ENCODE measurements around the gene C2orf80. TPM values are rescaled to one million over a fixed set of nuclear protein-coding genes. Genes with fewer than 3 reads are reported as not detected.

Gene C2orf80
- total RNA-seq, 2 donors from 2014 or later = 0.55 TPM; not detected in 1

DNA sequence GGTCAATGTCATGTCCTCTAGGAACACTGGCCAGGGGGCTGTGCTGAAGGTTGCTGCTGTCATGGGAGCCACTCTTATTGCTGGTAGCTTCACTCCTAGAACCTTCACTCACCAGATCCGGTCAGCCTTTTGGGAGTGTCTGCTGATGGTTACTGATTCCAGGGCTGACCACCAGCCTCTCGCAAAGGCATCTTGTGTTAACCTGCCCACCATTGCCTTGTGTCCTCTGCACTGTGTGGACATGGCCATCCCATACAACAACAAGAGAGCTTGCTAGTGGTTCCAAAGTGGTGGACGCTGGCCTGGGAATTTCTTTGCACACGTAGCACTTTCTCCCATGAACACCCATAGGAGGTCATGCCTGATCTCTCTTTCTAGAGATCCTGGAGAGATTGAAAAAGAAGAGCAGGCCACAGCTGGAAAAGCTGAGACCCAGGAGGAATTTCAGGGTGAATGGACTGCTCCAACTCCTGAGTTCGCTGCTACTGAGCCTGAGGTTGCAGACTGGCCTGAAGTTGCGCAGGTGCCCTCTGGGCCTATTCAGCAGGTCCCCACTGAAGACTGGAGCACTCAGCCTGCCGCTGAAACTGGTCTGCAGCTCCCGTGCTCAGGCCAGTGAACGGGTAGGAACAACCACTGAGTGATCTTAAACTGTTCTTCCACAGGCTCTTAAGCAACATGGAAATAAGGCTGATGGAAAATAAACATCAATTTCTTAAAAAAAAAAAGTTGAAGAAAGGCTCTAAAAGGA, 18.7 kb upstream of the C2orf80 start:
- H3K4me1 ChIP-seq (ENCODE audit: control insufficient read depth, insufficient read depth, low read length) = no peaks in the 10 kb centered on the region
- DNase-seq = no peak
- H3K9me3 ChIP-seq (ENCODE audit: control insufficient read depth, low read length) = no peaks in the 10 kb centered on the region
- no peak overlapping the region for H3K4me3 ChIP-seq (ENCODE audit: low read length)
- no peak overlapping the region for H3K4me3 Mint-ChIP-seq
- no peak overlapping the region for H3K9ac ChIP-seq (ENCODE audit: extremely low read depth, low read length, poor library complexity, severe bottlenecking)
- peaks cover 7% of the 10 kb centered on the region for H3K4me1 Mint-ChIP-seq
- H3K36me3 Mint-ChIP-seq (ENCODE audit: low read depth) = no peaks in the 10 kb centered on the region
- H3K27me3 ChIP-seq (ENCODE audit: control insufficient read depth, insufficient read depth, low read length, poor library complexity, severe bottlenecking) = no peaks in the 10 kb centered on the region
- TF ChIP-seq CTCF (conservative IDR thresholded peaks at IDR 0.05) = no peak
- WGBS, 2 experiments (ENCODE audit: insufficient coverage in 1 of 2, insufficient read length in 1 of 2) = 91 to 98% methylated on average over 5 to 9 of the region's 9 CpGs
- no peaks in the 10 kb centered on the region for H3K27me3 Mint-ChIP-seq (ENCODE audit: insufficient read depth)
- no peaks in the 10 kb centered on the region for H3K9me3 Mint-ChIP-seq
- H3K27ac Mint-ChIP-seq = no peak overlapping the region
- H3K27ac ChIP-seq (ENCODE audit: low read depth, low read length) = no peak overlapping the region
- no peaks in the 10 kb centered on the region for H3K36me3 ChIP-seq (ENCODE audit: control insufficient read depth, insufficient read depth, low read length)

GRCh38 chr2:208207769-208208168, 17.9 kb upstream of the C2orf80 start:
- H3K9me3 ChIP-seq (ENCODE audit: control insufficient read depth, low read length) = no peaks in the 10 kb centered on the region
- H3K4me1 ChIP-seq (ENCODE audit: control insufficient read depth, insufficient read depth, low read length) = no peaks in the 10 kb centered on the region
- DNase-seq = no peak
- Mint-ChIP-seq H3K27ac (no peak overlapping the region), H3K4me3 (no peak overlapping the region), H3K4me1 (peaks cover under 1% of the 10 kb centered on the region), H3K27me3 (ENCODE audit: insufficient read depth) (no peaks in the 10 kb centered on the region), H3K36me3 (ENCODE audit: low read depth) (no peaks in the 10 kb centered on the region), H3K9me3 (no peaks in the 10 kb centered on the region)
- H3K4me3 ChIP-seq (ENCODE audit: low read length) = no peak overlapping the region
- H3K27ac ChIP-seq (ENCODE audit: low read depth, low read length) = no peak overlapping the region
- WGBS, 2 experiments (ENCODE audit: insufficient coverage in 1 of 2, insufficient read length in 1 of 2) = 93% methylated on average over 2 to 3 of the region's 3 CpGs
- H3K36me3 ChIP-seq (ENCODE audit: control insufficient read depth, insufficient read depth, low read length) = no peaks in the 10 kb centered on the region
- no peak for TF ChIP-seq CTCF (conservative IDR thresholded peaks at IDR 0.05)
- no peak overlapping the region for H3K9ac ChIP-seq (ENCODE audit: extremely low read depth, low read length, poor library complexity, severe bottlenecking)
- no peaks in the 10 kb centered on the region for H3K27me3 ChIP-seq (ENCODE audit: control insufficient read depth, insufficient read depth, low read length, poor library complexity, severe bottlenecking)

DNA sequence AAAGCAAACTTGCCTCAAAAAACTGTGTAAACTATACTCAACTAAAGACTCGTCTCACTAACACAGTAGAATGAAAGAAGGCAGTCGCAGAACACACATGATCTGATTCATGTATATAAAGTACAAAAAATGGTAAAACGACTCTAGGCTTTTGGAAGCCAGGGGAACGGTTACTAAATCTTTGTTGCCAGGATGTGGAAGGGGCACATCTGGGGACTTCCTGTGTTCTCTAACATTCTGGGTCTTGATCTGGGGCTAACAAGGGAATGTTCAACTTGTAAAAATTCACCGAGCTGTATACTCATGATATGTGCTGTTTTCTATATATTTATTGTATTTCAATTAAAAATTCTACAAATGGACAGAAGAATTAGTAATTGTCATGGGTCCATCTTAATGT, 14.3 kb upstream of the C2orf80 start:
- H3K36me3 ChIP-seq (ENCODE audit: control insufficient read depth, insufficient read depth, low read length) = no peaks in the 10 kb centered on the region
- Mint-ChIP-seq H3K9me3 (no peaks in the 10 kb centered on the region), H3K27me3 (ENCODE audit: insufficient read depth) (no peaks in the 10 kb centered on the region), H3K4me1 (peaks cover 12% of the 10 kb centered on the region), H3K27ac (no peak overlapping the region), H3K36me3 (ENCODE audit: low read depth) (no peaks in the 10 kb centered on the region), H3K4me3 (no peak overlapping the region)
- no peak overlapping the region for H3K9ac ChIP-seq (ENCODE audit: extremely low read depth, low read length, poor library complexity, severe bottlenecking)
- no peak for DNase-seq
- no peak overlapping the region for H3K27ac ChIP-seq (ENCODE audit: low read depth, low read length)
- H3K4me3 ChIP-seq (ENCODE audit: low read length) = no peak overlapping the region
- no peak for TF ChIP-seq CTCF (conservative IDR thresholded peaks at IDR 0.05)
- no peaks in the 10 kb centered on the region for H3K9me3 ChIP-seq (ENCODE audit: control insufficient read depth, low read length)
- H3K4me1 ChIP-seq (ENCODE audit: control insufficient read depth, insufficient read depth, low read length) = no peaks in the 10 kb centered on the region
- no peaks in the 10 kb centered on the region for H3K27me3 ChIP-seq (ENCODE audit: control insufficient read depth, insufficient read depth, low read length, poor library complexity, severe bottlenecking)
- WGBS, 2 experiments (ENCODE audit: insufficient coverage in 1 of 2, insufficient read length in 1 of 2) = 91 to 100% methylated on average over 4 of the region's 5 CpGs
